ENCODE data around the gene GALNT1. TPM values are rescaled to one million over a fixed set of nuclear protein-coding genes. Genes with fewer than 3 reads are reported as not detected.

Gene GALNT1
- polyA plus RNA-seq, 1 donor (not counting 4 experiments of a cell fraction or from before 2014, with no cell fraction given) = 69.4 TPM

DNA sequence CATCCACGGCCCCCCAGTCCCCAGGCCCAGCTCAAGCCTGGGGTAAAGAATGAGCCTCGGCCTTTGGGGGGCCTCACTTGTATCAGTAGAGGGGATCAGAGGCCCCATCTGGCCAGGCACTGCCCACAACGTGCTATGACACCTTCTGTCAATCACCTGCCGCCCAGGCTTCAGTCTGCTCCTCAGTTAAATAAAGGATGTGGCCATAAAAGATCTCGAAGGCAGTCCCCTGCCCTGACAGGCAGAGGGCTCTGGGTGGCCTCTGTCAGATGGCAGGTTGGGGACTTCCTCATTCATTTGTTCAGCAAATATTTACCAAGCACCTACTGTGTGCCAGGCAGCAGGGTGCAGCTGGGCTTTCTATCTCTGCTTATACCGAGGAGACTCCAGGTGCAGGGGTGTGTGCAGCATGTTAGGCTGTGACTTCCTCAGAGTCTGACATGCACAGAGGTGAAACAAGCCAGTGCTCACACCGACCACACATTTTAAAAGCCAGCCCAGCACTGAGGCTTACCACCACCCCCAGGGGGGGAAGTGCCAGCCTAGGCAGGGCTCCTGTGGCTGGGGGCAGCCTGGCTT, 166.4 kb downstream of the GALNT1 start:
- FAIRE-seq (no peak), DNase-seq (ENCODE audit: low read depth, low spot score) (no peak)
- H4K20me1 ChIP-seq (ENCODE audit: control insufficient read depth, extremely low read depth, insufficient read depth, low read length) = no peaks in the 10 kb centered on the region
- H3K36me3 ChIP-seq (ENCODE audit: control insufficient read depth in 2 of 2, extremely low read depth in 1 of 2, insufficient read depth in 2 of 2, low read length in 2 of 2) = no peaks in the 10 kb centered on the region
- H3K79me2 ChIP-seq (ENCODE audit: control insufficient read depth, insufficient read depth, low read length) = no peaks in the 10 kb centered on the region
- dilution Hi-C loops (cut with MboI; ENCODE audit: extremely low pct_ligation_motif_present, low sequenced_read_pairs) = no loop called here
- H3K9ac ChIP-seq (ENCODE audit: control insufficient read depth, extremely low read depth, insufficient read depth, low read length) = no peak overlapping the region
- no peak for TF ChIP-seq EZH2 (IDR thresholded peaks at IDR 0.05; ENCODE audit: low read length)
- TF ChIP-seq, protein P1, sequence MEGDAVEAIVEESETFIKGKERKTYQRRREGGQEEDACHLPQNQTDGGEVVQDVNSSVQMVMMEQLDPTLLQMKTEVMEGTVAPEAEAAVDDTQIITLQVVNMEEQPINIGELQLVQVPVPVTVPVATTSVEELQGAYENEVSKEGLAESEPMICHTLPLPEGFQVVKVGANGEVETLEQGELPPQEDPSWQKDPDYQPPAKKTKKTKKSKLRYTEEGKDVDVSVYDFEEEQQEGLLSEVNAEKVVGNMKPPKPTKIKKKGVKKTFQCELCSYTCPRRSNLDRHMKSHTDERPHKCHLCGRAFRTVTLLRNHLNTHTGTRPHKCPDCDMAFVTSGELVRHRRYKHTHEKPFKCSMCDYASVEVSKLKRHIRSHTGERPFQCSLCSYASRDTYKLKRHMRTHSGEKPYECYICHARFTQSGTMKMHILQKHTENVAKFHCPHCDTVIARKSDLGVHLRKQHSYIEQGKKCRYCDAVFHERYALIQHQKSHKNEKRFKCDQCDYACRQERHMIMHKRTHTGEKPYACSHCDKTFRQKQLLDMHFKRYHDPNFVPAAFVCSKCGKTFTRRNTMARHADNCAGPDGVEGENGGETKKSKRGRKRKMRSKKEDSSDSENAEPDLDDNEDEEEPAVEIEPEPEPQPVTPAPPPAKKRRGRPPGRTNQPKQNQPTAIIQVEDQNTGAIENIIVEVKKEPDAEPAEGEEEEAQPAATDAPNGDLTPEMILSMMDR (optimal IDR thresholded peaks at IDR 0.05 in 1 of 3, IDR thresholded peaks at IDR 0.05 in 1 of 3, conservative IDR thresholded peaks at IDR 0.05 in 1 of 3; ENCODE audit: extremely low read depth in 1 of 3, insufficient read depth in 2 of 3, low read length in 3 of 3) = no peak
- no peak overlapping the region for H3K27ac ChIP-seq (ENCODE audit: control insufficient read depth, insufficient read depth, low read length)
- H3K9me1 ChIP-seq (ENCODE audit: control insufficient read depth, extremely low read depth, insufficient read depth, low read length) = no peaks in the 10 kb centered on the region
- no peaks in the 10 kb centered on the region for H3K9me3 ChIP-seq (ENCODE audit: control insufficient read depth, low read depth, low read length)
- peaks cover 14% of the 10 kb centered on the region for H3K4me1 ChIP-seq (ENCODE audit: control insufficient read depth, extremely low read depth, insufficient read depth, low read length)
- H3K27me3 ChIP-seq (ENCODE audit: control insufficient read depth, extremely low read depth, insufficient read depth, low read length) = no peaks in the 10 kb centered on the region
- no peak overlapping the region for H2AFZ ChIP-seq (ENCODE audit: control insufficient read depth, low read length)
- no peak overlapping the region for H3K4me3 ChIP-seq (ENCODE audit: control insufficient read depth in 2 of 3, extremely low read depth in 1 of 3, insufficient read depth in 2 of 3, low read depth in 1 of 3, low read length in 3 of 3)
- H3K4me2 ChIP-seq (ENCODE audit: control insufficient read depth, extremely low read depth, insufficient read depth, low read depth, low read length) = no peak overlapping the region

DNA sequence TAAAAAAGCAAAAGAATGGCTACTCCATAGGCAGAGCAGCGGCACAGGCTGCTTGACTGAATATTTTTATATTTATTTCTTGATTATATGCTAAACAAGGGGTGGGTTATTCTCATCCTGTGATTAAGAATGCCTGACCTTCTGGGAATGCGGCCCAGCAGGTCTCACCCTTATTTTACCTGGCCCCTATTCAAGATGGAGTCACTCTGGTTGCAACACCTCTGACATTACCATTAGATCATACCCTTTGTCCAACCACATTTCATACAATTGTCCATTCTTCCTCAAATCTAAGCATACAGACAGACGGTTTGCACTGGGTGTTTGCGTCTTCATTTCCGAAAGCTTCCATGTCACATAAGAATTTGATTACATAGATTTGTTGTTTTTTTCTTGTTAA, 168.2 kb downstream of the GALNT1 start:
- TF ChIP-seq EZH2 (IDR thresholded peaks at IDR 0.05; ENCODE audit: low read length) = no peak
- TF ChIP-seq, protein P1 (optimal IDR thresholded peaks at IDR 0.05 in 1 of 3, IDR thresholded peaks at IDR 0.05 in 1 of 3, conservative IDR thresholded peaks at IDR 0.05 in 1 of 3; ENCODE audit: extremely low read depth in 1 of 3, insufficient read depth in 2 of 3, low read length in 3 of 3) = no peak
- no peak overlapping the region for H3K9ac ChIP-seq (ENCODE audit: control insufficient read depth, extremely low read depth, insufficient read depth, low read length)
- H3K27me3 ChIP-seq (ENCODE audit: control insufficient read depth, extremely low read depth, insufficient read depth, low read length) = no peaks in the 10 kb centered on the region
- H3K27ac ChIP-seq (ENCODE audit: control insufficient read depth, insufficient read depth, low read length) = no peak overlapping the region
- H4K20me1 ChIP-seq (ENCODE audit: control insufficient read depth, extremely low read depth, insufficient read depth, low read length) = no peaks in the 10 kb centered on the region
- no peaks in the 10 kb centered on the region for H3K79me2 ChIP-seq (ENCODE audit: control insufficient read depth, insufficient read depth, low read length)
- no peaks in the 10 kb centered on the region for H3K9me3 ChIP-seq (ENCODE audit: control insufficient read depth, low read depth, low read length)
- H3K9me1 ChIP-seq (ENCODE audit: control insufficient read depth, extremely low read depth, insufficient read depth, low read length) = no peaks in the 10 kb centered on the region
- no peak overlapping the region for H2AFZ ChIP-seq (ENCODE audit: control insufficient read depth, low read length)
- DNase-seq (ENCODE audit: low read depth, low spot score) = no peak
- no peaks in the 10 kb centered on the region for H3K36me3 ChIP-seq (ENCODE audit: control insufficient read depth in 2 of 2, extremely low read depth in 1 of 2, insufficient read depth in 2 of 2, low read length in 2 of 2)
- H3K4me3 ChIP-seq (ENCODE audit: control insufficient read depth in 2 of 3, extremely low read depth in 1 of 3, insufficient read depth in 2 of 3, low read depth in 1 of 3, low read length in 3 of 3) = no peak overlapping the region
- peaks cover 22% of the 10 kb centered on the region for H3K4me1 ChIP-seq (ENCODE audit: control insufficient read depth, extremely low read depth, insufficient read depth, low read length)
- dilution Hi-C loops (cut with MboI; ENCODE audit: extremely low pct_ligation_motif_present, low sequenced_read_pairs) = no loop called here
- no peak overlapping the region for H3K4me2 ChIP-seq (ENCODE audit: control insufficient read depth, extremely low read depth, insufficient read depth, low read depth, low read length)
- no peak for FAIRE-seq

All from keratinocyte (primary cell).